Activated CD4-positive, alpha-beta T cell treated with anti-CD3 and anti-CD28 coated beads, Interleukin-2, Interleukin-6, amounts not matched to agents 100 ng/mL and 50 ng/mL, durations not matched to agents 16 hours and 8 hours (primary cell): ENCODE results near the gene MAML3.

Experiments
- DNase-seq: peaks from one replicate; pipeline ENCODE4 v3.0.0-alpha.2; 2020

Gene MAML3

DNA sequence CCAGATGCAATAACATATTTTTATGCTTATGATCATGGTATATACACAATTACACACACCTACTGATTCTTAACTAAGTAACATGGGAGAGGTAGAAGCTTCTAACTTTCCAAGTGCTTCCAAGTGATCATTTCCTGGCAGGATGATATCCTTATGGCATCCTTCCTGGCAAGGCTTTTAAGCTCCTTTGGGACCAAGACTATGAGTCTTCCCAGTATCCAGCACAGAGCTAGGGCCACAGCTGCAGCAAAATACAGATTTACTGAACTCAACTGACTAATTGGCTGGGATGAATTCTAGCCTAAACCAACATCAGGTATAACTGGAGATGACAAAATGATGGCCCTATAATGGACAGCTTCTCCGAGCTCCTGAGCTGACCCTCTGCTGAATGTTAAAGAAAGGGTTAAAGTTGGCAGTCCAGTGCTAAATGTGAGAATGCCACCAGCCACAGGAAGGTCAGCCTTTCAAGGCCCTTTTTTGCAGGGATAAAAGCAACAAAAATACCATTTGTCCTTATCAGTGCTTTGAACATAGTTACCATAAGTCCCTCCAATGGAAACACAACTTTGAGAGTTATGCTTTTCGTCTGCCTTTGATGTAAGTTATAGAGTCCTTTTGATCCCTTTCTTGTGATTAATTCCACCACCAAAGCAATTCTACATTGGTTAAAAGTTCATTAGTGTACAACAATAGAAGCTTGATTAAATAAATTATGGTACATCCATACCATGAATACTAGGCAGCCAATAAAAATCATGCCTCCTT lies 415.0 kb downstream of the MAML3 start:
- DNase-seq, result no peak

DNA sequence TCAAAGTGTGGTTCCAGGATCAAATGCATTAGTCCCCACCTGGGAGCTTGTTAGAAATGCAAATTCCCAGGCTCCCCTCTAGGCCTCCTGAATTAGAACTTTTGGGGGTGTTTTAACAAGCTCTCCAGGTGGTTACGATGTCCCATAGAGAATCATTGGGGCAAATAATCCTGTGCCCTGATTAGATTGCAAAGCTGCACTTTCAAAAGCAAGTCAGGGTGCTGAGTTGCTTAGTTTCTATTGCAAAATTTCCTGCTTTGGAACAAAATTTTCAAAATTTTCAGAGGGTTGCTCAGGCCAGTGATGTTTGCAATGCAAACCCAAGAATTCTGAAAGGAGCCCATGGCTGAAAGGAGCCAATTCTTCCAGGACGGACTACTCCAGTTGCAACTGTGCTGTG lies 417.3 kb downstream of the MAML3 start:
- no peak for DNase-seq

DNA sequence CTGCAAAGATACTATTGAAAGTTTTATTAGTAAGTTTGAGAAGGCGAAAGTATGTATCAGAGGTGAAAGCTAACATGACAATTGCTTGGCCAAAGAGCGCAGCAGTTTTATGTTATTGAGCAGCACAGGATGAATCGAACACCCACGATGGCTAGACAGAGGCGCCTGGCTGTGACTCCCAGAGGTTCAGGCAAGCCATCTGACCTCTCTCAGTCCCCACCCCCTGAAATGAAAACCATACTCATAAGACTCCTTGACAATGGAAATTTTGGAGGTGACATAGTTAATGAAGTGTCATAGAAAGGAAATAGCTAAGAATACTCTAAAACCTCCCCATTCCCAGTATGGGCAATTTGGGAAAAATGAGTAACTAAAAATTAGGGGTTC lies 417.7 kb downstream of the MAML3 start:
- DNase-seq, result no peak

DNA sequence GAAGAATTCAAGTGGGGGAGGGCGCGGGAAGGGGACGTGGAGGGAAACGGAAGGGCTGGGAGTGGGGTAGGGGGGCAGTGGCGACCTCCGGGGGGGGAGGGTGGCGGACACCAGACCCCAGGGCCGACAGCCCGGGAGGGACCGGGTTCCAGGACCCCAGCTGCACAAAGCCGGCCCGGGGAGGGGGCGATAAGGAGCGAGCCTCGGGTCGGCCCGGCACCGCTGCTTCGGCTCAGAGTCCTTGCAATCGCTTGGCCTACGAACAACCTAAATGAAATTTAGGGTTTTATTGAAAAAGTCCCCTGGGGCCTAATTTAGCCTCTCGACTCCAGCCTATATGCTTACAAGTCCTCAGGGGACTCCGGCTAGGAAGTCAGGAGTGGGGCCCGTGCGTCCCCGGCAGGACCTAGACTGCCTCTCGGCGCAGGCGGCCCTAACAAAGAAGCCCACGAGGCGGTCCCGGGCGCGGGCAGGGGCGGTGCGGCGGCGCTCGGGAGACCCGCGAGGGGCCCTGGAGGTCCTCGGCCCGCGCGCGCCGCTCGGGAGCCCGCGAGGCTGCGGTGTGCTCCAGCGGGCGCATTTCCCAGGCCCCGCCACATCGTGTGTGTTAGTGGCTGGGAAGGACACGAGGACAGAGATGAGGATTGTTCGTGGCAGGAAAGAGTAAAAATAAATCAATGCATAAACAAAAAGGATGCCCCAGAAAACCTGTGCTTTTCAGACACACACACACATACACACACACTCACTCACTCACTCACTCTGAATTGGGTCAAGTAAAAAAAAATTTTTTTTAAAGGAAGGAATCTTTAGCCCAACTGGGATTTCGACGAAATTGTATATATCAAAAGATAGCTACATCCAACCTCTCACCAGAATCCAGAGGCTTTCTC lies 418.4 kb downstream of the MAML3 start:
- no peak for DNase-seq

DNA sequence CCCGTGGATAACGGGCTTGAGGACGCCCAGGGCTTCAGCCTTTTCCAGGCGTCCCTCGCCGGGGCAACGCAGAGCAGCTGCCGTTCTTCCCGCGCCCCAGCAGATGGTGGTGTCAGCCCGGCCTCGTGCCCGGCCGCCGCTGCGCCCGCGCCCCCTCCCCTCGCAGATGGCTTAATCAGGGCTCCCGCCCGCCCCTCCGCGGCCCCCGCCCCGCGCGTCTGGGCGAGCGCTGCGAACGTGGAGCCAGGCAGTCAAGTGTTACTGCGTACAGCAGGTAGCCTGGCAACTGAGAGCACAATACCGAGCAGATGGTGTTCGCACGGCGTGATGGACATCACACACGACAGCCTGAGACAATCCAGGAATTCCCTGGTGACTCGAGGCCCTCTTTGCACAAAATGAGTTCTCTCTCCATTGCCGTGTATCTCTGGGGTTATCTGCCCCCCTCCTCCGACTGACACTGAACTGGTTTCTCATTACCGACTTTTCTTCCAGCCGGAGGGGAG lies 419.1 kb downstream of the MAML3 start:
- DNase-seq, result peak; percentile 58

DNA sequence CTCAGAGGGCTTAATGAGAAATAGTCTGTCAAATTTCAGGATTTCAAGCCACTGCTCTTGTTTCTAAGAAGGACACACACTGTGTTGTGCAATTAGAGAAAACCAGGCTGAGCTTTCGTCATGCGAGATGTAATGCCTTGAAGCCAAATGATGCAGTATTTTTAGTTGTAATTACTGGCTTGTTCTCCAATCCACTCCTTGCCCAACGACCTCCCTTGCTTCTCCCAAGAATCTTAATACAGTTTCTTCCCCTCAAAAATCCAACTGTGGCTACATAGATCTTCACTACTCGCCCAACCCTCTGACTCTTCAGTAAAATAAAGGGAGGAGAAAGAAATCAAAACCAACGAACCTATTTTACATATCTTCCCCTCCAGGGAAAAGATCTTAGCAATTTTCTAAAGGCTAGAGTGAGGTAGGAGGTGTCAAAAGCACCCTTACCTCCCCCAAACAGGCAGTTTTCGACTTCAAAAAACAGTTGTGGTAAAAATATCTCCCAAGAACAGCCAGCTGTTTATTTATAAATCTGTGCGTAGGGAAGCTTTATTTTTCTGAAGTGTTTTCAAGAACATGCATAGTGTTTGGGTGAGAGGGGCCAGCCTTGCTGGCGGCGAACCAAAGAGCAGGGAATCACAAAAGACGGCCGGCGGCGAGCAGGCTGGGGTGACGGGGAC lies 419.6 kb downstream of the MAML3 start:
- no peak for DNase-seq

DNA sequence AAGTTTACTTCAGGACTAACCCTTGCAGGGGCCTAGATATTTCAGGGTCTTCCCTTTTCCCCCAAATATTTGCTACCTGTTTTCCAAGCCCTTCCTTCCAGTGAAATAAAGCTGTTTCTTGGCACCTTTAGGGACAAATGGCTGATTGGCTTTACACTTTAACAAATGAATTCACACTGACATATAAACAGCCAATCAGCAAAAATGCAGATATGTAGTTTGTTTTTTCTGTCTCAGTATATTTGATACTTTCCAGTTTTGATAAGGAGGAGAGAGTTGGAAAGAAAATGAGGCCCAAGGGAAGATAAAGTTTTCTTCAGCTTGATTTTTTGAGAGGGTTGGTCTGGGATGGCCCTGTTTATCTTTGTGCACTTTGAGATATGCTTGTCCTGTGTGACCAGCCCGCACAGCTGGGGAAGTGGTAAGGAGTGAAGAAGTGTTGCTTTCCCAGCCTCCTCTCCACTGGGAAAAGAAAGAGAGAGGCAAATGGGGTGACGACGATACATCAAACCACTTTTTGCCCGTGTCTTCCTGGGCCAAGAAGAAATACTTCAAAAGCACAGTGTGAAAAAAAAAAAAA lies 420.9 kb downstream of the MAML3 start:
- DNase-seq, result no peak

DNA sequence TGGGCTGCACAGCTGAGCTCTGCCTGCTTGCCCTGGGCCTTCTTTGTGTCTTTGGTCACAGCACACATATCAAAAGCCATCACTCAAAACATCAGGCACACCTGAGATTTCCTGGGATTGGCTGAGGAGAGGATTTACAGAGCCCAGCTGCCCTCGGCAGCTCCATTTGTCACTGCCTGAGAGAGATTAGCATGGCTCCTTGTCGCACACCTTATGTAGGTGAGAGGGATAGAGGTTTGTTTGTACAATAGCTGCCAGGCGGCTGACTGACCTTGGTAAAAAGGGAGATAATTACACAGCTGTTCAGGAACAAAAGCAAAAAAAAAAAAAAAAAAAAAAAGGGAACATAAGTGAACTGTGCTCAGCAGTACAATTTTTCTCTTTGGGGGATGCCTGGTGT lies 425.1 kb downstream of the MAML3 start:
- DNase-seq, result no peak

DNA sequence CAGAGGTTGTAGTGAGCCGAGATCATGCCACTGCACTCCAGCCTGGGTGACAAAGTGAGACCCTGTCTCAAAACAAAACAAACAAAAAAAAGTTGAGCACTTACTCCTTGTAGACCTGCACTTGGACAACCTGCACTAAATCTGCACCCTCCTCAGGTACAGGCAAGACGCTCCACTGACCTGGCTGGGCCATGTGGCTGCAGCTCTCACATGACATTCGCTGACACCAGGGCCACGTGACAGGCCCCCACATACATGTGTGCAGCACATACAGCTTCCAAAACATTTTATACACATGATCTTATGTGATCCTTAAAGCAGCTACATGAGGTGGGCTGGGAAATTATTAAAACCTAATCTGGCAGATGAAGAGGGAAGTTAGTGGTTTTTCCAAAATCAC lies 425.8 kb downstream of the MAML3 start:
- no peak for DNase-seq

DNA sequence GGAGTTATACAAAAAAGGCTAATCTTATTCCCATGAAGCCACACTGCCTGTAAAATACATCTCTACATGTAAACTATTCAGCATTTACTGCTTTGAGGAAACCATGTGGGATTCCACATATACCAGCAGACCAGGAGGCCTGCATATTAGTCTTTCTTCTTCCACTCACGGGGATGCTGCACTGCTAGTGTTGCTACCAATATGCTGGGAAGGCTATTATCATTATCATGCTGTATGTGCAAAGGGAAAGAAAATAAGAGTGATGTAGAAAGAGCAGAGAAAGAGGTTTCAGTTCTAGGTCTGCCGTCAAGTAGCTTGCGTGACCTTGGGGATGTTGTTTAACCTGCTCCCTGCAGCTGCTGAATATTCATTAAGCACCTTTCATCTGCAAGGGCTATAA lies 427.4 kb downstream of the MAML3 start:
- no peak for DNase-seq

DNA sequence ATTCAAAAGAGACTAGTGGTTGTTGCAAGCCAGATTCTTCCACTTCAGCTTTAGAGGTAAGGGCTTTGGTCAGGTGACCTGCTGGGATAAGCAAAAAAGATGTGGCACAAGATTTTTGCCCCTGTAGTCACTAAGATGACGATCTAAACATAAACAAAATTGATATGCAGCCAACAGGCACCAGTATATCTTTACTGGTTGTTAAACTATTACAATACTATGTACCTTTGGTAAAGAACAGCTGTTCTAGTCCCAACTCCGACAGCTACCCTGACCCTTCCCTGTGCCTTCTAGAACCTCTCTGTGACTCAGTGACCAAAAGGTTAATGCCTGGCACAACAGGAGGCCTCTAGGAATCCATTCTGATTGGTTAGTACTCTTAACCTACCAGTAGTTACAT lies 428.7 kb downstream of the MAML3 start:
- no peak for DNase-seq

DNA sequence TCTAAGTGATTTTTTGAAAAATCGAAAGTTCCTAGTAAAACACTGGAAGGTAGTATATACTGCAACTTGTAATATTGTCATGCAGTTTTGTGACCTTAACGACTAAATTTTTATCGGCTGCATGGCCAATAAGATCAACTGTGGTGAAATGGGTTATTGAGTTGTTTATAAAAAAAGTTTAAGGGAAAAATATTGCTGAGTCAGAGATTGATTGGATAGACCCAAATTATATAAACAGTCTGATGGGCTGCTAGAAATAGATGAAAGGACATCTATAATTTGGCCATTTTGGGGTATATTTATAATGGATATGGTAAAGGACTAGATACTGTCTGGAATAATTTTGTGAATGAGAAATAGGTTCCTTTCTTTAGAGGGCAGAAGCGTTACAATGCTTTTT lies 432.2 kb downstream of the MAML3 start:
- DNase-seq, result no peak

DNA sequence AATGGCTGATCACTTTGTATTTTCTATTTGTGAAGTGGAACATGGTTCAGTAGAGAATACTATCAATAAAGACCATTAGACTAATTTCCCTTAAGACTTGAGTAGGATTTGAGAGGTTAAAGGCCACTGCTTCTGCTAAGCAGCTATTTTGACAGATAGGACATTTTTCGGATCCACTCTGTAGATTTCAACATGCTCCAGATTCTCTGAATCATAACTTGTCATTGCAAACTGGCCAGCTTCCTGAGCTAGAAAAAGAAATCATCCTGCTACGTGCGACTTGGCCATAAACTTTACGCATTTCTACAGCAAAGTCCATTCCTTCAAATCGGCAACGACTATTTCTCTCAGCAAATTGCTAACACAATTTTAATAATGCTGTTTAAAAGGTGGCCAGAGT lies 433.2 kb downstream of the MAML3 start:
- DNase-seq, result no peak

DNA sequence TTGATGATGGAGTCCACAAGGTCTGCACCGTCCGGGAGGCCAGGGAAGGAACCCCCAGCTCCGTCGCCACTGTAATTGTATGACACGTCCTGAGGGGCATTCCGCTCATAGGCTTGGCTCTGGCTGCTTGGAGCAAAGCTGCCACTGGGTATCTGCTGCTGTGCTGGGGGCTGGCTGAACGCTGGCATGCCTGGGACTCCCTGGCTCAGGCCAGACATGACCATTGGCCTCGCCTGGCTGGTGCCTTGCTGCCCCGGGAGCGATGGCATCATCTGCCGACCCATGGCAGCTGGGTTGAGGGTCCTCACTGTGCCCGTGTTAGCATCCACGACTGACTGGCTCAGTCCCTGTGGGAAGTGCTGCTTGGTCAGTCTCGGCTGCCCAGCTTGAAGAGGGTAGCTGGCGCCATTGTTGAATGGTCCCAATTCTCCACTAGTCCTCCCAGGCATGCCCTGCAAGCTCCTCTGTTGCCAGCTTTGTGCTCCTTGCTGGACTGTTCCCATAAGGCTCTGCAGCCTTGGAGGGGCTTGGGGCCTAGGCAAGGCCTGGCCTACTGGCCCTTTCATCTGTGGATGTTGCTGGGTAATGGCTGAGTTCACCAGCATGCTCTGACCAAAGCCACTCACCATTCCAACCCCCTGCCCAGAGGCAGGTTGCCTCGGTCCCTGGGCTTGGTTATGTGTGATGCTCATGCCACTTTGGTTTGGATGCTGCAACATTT lies 434.4 kb downstream of the MAML3 start:
- no peak for DNase-seq

DNA sequence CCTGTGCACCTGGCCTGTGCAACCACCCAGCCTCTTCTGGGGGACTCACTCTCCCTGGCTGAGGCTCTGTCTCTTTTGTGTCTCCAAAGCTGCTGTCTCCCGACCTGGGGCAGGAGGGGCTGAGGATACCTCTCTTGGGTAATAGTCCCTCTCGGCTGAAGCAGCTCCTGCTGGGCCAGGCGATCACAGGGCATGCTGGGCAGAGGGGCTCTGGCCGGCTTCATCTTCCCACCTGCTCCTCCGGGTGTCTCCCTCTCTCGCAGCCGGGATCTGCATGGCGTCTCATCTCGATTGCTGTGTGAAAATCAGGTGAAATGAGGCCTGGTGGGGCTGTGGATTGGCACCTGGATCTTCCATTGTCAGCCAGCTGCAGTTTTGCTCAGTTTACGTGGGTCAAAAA lies 435.2 kb downstream of the MAML3 start:
- DNase-seq, result no peak

DNA sequence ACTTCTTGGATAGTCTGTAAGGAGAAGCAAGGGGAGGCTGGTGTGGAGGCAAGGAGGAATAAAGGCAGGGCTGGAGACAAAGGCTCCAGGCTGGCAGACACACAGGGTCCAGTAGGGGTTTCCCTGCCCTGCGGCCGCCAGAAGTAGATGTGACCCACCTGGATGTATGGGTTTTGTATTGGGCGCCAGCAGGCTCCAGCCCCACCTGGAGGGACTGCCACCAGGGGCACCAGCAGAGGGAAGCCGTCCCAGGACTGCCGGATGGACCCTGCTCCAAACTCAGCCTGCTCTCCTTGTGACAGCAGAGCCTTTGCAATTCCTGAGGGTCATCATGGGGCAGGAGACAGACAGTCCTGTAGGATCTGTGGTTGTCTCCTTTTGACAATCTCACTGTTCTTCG lies 435.6 kb downstream of the MAML3 start:
- no peak for DNase-seq

DNA sequence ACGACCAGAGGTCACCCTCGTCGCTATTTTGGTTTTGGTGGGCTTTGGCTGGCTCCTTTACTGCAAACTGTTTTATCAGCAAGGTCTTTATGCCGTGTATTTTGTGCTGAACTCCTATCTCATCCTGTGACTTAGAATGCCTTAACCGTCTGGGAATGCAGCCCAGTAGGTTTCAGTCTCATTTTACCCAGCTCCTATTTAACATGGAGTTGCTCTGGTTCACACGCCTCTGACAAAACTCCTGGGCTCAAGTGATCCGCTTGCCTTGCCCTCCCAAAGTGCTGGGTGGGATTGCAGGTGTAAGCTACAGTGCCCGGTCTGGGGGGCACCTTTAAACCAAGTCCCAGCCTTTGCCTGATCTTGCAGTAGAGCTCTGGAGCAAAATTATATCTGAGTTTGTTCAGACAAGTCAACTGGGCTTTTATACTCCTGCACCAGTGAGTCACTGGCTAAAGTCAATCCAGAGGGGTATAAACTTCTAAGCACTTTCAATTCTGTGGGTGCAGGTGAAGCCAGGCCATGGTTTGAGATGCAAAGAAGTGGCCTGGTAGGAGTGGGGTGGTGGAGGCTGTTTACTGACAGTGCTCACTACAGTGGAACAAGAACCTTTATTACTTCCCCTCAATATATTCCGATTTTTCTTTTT lies 438.1 kb downstream of the MAML3 start:
- no peak for DNase-seq

DNA sequence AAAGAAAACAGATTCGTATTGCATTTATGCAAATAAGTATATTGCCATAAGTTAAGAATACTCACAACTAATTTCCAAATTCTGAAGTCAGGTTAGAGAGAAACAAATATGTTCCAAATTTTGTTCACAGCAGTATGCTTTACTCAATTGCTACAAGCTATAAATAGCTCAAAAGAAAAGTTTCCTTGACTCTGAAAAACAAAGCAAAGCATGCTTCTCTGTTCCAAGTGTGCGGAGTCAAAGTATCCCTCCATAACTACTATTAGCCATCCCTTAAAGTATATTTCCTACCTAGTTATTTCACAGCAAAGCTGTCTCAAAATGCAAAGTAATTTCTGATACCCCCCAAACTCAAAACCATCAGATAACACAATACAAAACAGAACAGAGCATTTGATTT lies 441.1 kb downstream of the MAML3 start:
- DNase-seq, result no peak

DNA sequence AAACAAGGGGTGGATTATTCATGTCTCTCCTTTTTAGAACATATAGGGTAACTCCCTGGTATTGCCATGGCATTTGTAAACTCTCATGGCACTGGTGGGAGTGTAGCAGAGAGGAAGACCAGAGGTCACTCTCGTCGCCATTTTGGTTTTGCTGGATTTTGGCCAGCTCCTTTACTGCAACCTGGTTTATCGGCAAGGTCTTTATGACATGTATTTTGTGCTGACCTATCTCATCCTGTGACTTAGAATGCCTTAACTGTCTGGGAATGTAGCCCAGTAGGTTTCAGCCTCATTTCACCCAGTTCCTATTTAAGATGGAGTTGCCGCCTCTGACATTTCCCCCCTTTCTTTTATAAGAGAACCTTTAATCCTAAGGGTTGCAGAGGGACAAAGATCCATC lies 442.5 kb downstream of the MAML3 start:
- DNase-seq, result no peak

DNA sequence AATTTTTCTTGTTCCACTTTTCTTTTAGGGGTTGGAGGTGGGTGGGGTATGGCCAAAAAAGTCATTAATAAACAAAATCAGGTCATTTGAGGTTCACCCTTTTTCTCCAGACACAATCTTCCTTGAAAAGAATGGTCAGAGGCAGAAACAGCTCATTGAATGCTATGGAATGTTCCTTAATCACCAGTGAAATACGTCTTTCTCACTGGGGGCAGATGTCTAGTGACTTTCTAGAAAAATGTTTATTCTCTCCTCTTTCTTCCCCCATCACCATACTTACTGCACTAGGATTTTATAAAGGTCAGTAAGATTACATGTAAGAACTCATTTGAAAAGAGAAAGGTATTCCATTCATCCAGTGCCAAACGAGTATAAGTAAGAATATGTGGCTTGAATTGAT lies 443.9 kb downstream of the MAML3 start:
- DNase-seq, result no peak

DNA sequence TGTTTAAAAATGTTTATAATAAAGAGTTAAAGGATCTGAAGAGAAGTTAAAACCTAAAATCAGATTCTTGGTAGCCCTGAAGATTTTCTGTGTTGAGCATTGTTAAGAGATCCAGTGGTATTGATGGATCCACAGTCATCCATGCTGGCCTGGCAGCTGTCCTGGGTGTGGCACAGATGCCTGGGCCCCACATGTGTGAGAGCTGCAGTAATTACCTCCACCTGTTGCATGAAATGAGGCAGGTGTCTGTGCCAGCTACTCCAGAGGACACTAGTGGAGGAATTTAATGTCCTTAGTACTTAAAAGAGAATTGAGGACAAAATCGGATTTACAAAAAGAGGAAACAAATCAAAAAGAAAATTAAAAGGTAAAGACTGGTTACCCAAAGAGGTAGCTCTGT lies 444.3 kb downstream of the MAML3 start:
- DNase-seq, result no peak

DNA sequence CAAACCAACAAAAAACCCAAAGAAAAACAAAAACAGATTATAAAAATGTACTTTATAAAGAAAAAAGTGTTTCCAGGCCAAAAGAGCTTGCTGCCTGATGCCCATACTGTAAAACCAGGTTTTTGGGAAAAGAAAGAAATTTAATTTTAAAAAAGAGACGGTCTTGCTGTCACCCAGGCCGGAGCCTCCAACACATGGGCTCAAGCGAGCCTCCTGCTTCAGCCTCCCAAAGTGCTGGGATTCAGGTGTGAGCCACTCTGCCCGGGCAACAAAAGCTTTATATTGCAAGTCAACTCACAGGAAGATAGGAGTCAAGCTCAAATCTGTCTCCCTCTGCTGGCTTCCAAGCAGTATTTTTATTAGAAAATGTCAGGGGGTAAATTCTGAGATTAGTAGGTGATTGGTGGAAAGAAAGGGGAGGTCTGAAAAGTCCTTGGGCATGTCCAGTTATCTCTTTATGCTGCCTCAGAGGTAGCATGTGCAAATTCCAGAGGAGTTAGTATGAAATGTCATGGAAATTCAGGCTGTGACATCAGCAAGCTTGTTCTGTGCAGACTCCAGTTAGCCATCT lies 449.0 kb downstream of the MAML3 start:
- DNase-seq, result no peak
